Spleen (tissue), 7 donors: ENCODE results near the gene PDE8B.

Source experiments
- CTCF ChIP-seq, 11 experiments: fragments of 200-600 bp in 7 of 11; fragments of 450-650 bp in 4 of 11; sonication (generic) in 4 of 11; IDR thresholded peaks in 8 of 11; conservative IDR thresholded peaks in 3 of 11; 1 replicate in 7 of 11; 2 replicates in 4 of 11; pipeline versions ENCODE4 v1.4.0 to v1.8.0; 2016 to 2021; ENCODE audit warnings: antibody characterized with exemption in 11 of 11, inconsistent platforms in 4 of 11, mild to moderate bottlenecking in 1 of 11
- POLR2A ChIP-seq, 3 donors: fragments of 450-650 bp; IDR thresholded peaks; one replicate each; pipeline ENCODE4 v1.5.1; 2017; ENCODE audit warnings: antibody characterized with exemption in 3 of 3, mild to moderate bottlenecking in 1 of 3
- POLR2AphosphoS5 ChIP-seq, 3 donors: sonication (generic); formaldehyde crosslinking; IDR thresholded peaks; one replicate each; pipeline ENCODE4 v1.5.1; 2017; ENCODE audit warnings: antibody characterized with exemption in 3 of 3
- donor health status: DM: no; HTN: no; CAD: no; lungs with moderate emphysema.
- donor health status: DM: no; HTN: no; CAD: no.
- donor health status: DM: no; HTN: no; CAD: no.

GRCh38 chr5:77390221-77390620 lies 179.7 kb downstream of the PDE8B start:
- TF ChIP-seq POLR2AphosphoS5 (IDR thresholded peaks at IDR 0.05) (no peak), CTCF (IDR thresholded peaks at IDR 0.05 in 8 of 11, conservative IDR thresholded peaks at IDR 0.05 in 3 of 11) (no peak), POLR2A (IDR thresholded peaks at IDR 0.05) (no peak)
